Keratinocyte (primary cell): ENCODE measurements around the gene CGREF1. TPM values are rescaled to one million over a fixed set of nuclear protein-coding genes. Genes with fewer than 3 reads are reported as not detected.
"Not testable (repeated sequence)": the region's sequence is repeated elsewhere in the genome, so short reads cannot be mapped to it uniquely, and the experiment has no call there.

Experiments
- DNase-seq: peaks from one replicate; pipeline ENCODE4 v3.0.0-alpha.2; 2011; ENCODE audit warnings: low read depth, missing footprints, low spot score
- FAIRE-seq: peaks from 2 replicates; lab custom pipeline; 2011; peaks lifted over from hg19 to GRCh38; lab: Jason Lieb, UNC
- H2AFZ ChIP-seq: 2 replicates; pipeline ENCODE4 v1.6.0; 2012; ENCODE audit warnings: low read length, control low read depth, inconsistent platforms; ENCODE audit not compliant: control insufficient read depth
- H3K27ac ChIP-seq: 2 replicates; pipeline ENCODE4 v1.5.1; 2011; ENCODE audit warnings: low read length; ENCODE audit not compliant: control insufficient read depth, insufficient read depth
- H3K27me3 ChIP-seq: 3 replicates; pipeline ENCODE4 v1.6.0; 2011; ENCODE audit warnings: low read length; ENCODE audit not compliant: control insufficient read depth, insufficient read depth; ENCODE audit errors: extremely low read depth
- H3K36me3 ChIP-seq, 2 experiments: 2 replicates in 1 of 2; 3 replicates in 1 of 2; pipeline ENCODE4 v1.5.1; 2011; ENCODE audit warnings: low read length in 2 of 2, mild to moderate bottlenecking in 1 of 2; ENCODE audit not compliant: control insufficient read depth in 2 of 2, insufficient read depth in 2 of 2; ENCODE audit errors: extremely low read depth in 1 of 2
- H3K4me1 ChIP-seq: 3 replicates; pipeline ENCODE4 v1.5.1; 2011; ENCODE audit warnings: low read length; ENCODE audit not compliant: control insufficient read depth, insufficient read depth; ENCODE audit errors: extremely low read depth
- H3K4me2 ChIP-seq: 3 replicates; pipeline ENCODE4 v1.6.0; 2011; ENCODE audit warnings: low read depth, low read length; ENCODE audit not compliant: control insufficient read depth, insufficient read depth; ENCODE audit errors: extremely low read depth
- H3K4me3 ChIP-seq, 3 experiments: fragments of 200-600 bp in 1 of 3; sonication (generic) in 1 of 3; 2 replicates in 2 of 3; 3 replicates in 1 of 3; pipeline ENCODE4 v1.5.1; 2011 to 2016; ENCODE audit warnings: low read length in 3 of 3, mild to moderate bottlenecking in 3 of 3, control low read depth in 2 of 3, inconsistent platforms in 1 of 3, low read depth in 1 of 3, mixed read lengths in 1 of 3, mixed run types in 1 of 3, moderate library complexity in 1 of 3; ENCODE audit not compliant: control insufficient read depth in 2 of 3, insufficient read depth in 2 of 3; ENCODE audit errors: extremely low read depth in 1 of 3
- H3K79me2 ChIP-seq: 2 replicates; pipeline ENCODE4 v1.6.0; 2012; ENCODE audit warnings: low read length; ENCODE audit not compliant: control insufficient read depth, insufficient read depth
- H3K9ac ChIP-seq: 3 replicates; pipeline ENCODE4 v1.6.0; 2011; ENCODE audit warnings: low read length; ENCODE audit not compliant: control insufficient read depth, insufficient read depth; ENCODE audit errors: extremely low read depth
- H3K9me1 ChIP-seq: 3 replicates; pipeline ENCODE4 v1.6.0; 2011; ENCODE audit warnings: low read length; ENCODE audit not compliant: control insufficient read depth, insufficient read depth; ENCODE audit errors: extremely low read depth
- H3K9me3 ChIP-seq: 2 replicates; pipeline ENCODE4 v1.5.1; 2012; ENCODE audit warnings: low read depth, low read length; ENCODE audit not compliant: control insufficient read depth
- H4K20me1 ChIP-seq: 3 replicates; pipeline ENCODE4 v1.6.0; 2011; ENCODE audit warnings: low read length; ENCODE audit not compliant: control insufficient read depth, insufficient read depth; ENCODE audit errors: extremely low read depth
- EZH2 ChIP-seq: IDR thresholded peaks from one replicate; pipeline ENCODE4 v1.6.1; 2012; ENCODE audit warnings: inconsistent platforms, mild to moderate bottlenecking, low read length, moderate library complexity
- dilution Hi-C: fragments of 300-500 bp; cut with MboI; formaldehyde crosslinking; loops from one replicate; pipeline ENCODE4 v1.7.0; 2020; ENCODE audit warnings: low sequenced_read_pairs; ENCODE audit not compliant: extremely low pct_ligation_motif_present
- polyA plus RNA-seq, 5 experiments: library from polyadenylated mRNA; depleted of rRNA in 3 of 5; stranded (reverse) in 3 of 5; stranded (forward) in 1 of 5; unstranded in 1 of 5; fragments of >200 nt; gene quantifications; 1 replicate in 1 of 5; 2 replicates in 3 of 5; 3 replicates in 1 of 5; pipeline versions ENCODE4 v1.2.1 to v1.2.3, GENCODE V29; 2011 to 2012; ENCODE audit warnings: missing spikeins in 2 of 5, low read depth in 1 of 5, low replicate concordance in 1 of 5
- TF ChIP-seq, protein P1 (sequence below), 3 experiments: IDR thresholded peaks in 1 of 3; conservative IDR thresholded peaks in 1 of 3; optimal IDR thresholded peaks in 1 of 3; 2 replicates in 2 of 3; 3 replicates in 1 of 3; pipeline versions ENCODE3 to v1.5.1; 2011; ENCODE audit warnings: low read length in 3 of 3, mild to moderate bottlenecking in 3 of 3, moderate library complexity in 2 of 3, control low read depth in 1 of 3, inconsistent platforms in 1 of 3; ENCODE audit not compliant: insufficient read depth in 2 of 3; ENCODE audit errors: extremely low read depth in 1 of 3

CGREF1 gene
- polyA plus RNA-seq, 1 donor (not counting 4 experiments of a cell fraction or from before 2014, with no cell fraction given), result 1.3 TPM

DNA sequence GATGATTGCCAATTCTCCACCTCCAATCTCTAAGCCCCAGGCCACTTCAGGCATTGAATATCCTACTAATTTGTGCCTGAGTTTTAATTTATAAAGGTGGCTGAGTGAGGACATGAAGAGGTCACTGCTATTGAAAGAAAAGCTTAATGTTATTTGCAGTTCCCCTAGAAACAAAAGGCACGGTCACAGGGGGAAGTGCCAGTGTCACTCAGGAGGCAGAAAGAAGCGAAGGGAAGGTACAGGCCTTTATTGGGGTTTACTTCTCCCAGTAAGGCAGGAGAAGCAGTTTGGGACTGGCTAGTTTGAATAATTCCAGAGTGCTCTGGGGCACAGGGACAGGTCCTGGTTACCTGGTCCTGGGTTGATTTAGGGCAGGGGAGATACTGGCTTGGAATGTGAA is 3.0 kb upstream of the CGREF1 start:
- Histone ChIP-seq H3K9ac (no peak overlapping the region), H3K9me3 (no peaks in the 10 kb centered on the region), H3K4me1 (peaks cover 3% of the 10 kb centered on the region), H3K36me3 (no peaks in the 10 kb centered on the region), H3K27me3 (peaks cover 63% of the 10 kb centered on the region), H3K79me2 (no peaks in the 10 kb centered on the region), H3K4me3 (no peak overlapping the region), H4K20me1 (no peaks in the 10 kb centered on the region), H3K27ac (no peak overlapping the region), H3K4me2 (no peak overlapping the region), H2AFZ (no peak overlapping the region), H3K9me1 (no peaks in the 10 kb centered on the region)
- dilution Hi-C loops, result no loop called here
- no peak for TF ChIP-seq EZH2
- TF ChIP-seq, protein P1, sequence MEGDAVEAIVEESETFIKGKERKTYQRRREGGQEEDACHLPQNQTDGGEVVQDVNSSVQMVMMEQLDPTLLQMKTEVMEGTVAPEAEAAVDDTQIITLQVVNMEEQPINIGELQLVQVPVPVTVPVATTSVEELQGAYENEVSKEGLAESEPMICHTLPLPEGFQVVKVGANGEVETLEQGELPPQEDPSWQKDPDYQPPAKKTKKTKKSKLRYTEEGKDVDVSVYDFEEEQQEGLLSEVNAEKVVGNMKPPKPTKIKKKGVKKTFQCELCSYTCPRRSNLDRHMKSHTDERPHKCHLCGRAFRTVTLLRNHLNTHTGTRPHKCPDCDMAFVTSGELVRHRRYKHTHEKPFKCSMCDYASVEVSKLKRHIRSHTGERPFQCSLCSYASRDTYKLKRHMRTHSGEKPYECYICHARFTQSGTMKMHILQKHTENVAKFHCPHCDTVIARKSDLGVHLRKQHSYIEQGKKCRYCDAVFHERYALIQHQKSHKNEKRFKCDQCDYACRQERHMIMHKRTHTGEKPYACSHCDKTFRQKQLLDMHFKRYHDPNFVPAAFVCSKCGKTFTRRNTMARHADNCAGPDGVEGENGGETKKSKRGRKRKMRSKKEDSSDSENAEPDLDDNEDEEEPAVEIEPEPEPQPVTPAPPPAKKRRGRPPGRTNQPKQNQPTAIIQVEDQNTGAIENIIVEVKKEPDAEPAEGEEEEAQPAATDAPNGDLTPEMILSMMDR (optimal IDR thresholded peaks at IDR 0.05 in 1 of 3, IDR thresholded peaks at IDR 0.05 in 1 of 3, conservative IDR thresholded peaks at IDR 0.05 in 1 of 3; ENCODE audit: extremely low read depth in 1 of 3, insufficient read depth in 2 of 3, low read length in 3 of 3), result no peak
- FAIRE-seq (no peak), DNase-seq (no peak)

DNA sequence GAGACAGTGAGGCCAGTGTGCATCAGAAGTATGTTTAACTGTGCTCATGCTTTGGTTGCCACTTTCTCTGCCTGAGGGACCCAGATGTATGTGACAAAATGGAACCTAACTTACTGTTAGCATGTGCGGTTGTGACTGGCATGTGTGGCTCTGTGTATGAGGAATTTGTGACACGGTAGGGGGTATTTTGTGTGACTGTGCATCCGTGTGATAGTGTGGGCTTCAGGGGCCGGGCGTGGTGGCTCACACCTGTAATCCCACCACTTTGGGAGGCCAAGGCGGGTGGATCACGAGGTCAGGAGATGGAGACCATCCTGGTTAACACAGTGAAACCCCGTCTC is 372 bp upstream of the CGREF1 start:
- H3K9me3 ChIP-seq, H3K4me1 ChIP-seq, FAIRE-seq, H3K9me1 ChIP-seq, H3K79me2 ChIP-seq, dilution Hi-C loops, H3K36me3 ChIP-seq, H3K27ac ChIP-seq, H3K9ac ChIP-seq, DNase-seq, H2AFZ ChIP-seq, H4K20me1 ChIP-seq: not testable (repeated sequence)
- peak overlapping the region; percentile 65 for H3K4me2 ChIP-seq
- H3K4me3 ChIP-seq, result peak overlapping the region in 1 of 3 experiments; percentile 26
- H3K27me3 ChIP-seq, result peaks cover 63% of the 10 kb centered on the region

DNA sequence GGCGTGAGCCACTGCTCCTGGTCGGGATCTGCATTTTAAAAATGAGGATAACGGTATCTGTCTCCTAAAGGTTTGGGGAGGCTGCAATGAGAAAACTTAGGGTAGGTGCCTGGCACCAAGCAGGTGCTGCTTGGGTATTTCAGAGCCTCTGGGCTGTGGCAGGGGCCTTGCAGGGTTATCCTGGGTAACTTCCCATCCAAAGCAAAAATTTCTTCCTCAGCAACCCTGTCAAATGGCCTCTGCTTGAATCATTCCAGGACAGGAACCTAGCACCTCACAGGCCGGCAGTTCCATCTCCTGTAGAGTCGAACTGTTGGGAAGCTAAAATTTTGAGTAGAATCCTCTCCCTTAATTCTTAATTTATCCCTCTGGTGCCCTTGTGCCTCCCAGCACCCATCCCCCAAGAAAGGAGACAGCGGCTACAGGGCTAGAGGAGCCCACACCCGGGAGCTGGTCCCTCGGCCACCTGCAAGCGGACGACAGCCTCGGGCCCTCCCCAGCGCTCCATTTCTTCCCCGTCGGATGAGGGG is 868 bp downstream of the CGREF1 start:
- no peaks in the 10 kb centered on the region for H3K9me3 ChIP-seq
- H3K9me1 ChIP-seq, result no peaks in the 10 kb centered on the region
- FAIRE-seq (no peak), DNase-seq (no peak)
- no peak overlapping the region for H3K9ac ChIP-seq
- TF ChIP-seq, protein P1 (optimal IDR thresholded peaks at IDR 0.05 in 1 of 3, IDR thresholded peaks at IDR 0.05 in 1 of 3, conservative IDR thresholded peaks at IDR 0.05 in 1 of 3; ENCODE audit: extremely low read depth in 1 of 3, insufficient read depth in 2 of 3, low read length in 3 of 3), result no peak
- peak; percentile 25 for TF ChIP-seq EZH2
- H4K20me1 ChIP-seq, result no peaks in the 10 kb centered on the region
- no peaks in the 10 kb centered on the region for H3K36me3 ChIP-seq
- no peak overlapping the region for H3K27ac ChIP-seq
- no peak overlapping the region for H2AFZ ChIP-seq
- no peaks in the 10 kb centered on the region for H3K79me2 ChIP-seq
- peaks cover 55% of the 10 kb centered on the region for H3K27me3 ChIP-seq
- H3K4me3 ChIP-seq, result peak overlapping the region in 2 of 3 experiments; percentile 28 to 44
- dilution Hi-C loops, result no loop called here
- H3K4me1 ChIP-seq, result peaks cover 3% of the 10 kb centered on the region
- H3K4me2 ChIP-seq, result peak overlapping the region; percentile 65
